GF-D8 (cell line): ENCODE data around the gene ZNF662.
"Not testable (repeated sequence)": the region's sequence is repeated elsewhere in the genome, so short reads cannot be mapped to it uniquely, and the experiment has no call there.

ENCODE experiments used
- DNase-seq: peaks from one replicate; lab custom pipeline; 2025; lab: John Stamatoyannopoulos, UW

Gene ZNF662

DNA sequence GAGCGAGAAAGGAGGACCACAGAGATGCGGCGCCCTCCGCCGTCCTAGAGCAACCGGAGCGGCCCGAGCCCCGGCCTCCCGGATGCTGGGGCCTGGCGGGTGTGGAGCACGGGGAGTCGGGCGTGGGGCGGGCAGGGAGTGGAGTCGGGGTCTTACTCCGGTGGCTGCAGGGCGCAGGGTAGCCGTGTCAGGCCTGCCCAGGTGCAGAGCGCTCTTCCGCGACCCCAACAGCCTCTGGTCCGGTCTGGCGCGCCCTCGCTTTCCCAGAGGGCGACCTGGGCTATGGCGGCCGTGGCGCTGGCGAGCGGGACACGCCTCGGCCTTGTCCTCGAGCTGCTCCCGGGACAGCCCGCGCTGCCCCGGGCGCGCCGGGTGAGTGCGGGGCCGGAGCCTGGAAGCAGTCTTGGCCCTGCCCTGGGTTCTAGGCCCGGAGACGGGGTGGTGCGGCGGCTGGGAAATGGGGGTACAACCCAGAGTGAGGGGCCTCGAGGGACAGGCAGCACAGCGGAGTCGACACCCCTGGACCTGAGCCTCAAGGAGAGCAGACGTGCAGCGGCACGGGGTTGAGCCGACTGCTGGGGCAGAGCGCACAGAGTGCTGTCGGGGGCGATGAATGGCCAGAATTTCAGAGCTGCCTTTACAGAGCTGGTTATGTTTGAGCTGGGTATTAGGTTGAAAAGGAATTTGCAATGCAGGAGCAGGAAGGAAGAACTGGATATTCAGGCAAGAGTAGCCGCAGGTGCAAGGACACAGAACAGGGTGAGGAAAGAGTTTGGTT is at the start of gene ZNF662:
ZNF662 (plus strand) TSS at position 73 of the 778 bp plus-strand sequence. CDS start 1,973 bp downstream, outside the sequence.
- no peak for DNase-seq

- DNase-seq: no peak
These were observed 49.4 kb upstream of the ZNF662 start for GRCh38 chr3:42856544-42856943.

GRCh38 chr3:42864321-42864950 is 41.5 kb upstream of the ZNF662 start:
- no peak for DNase-seq

DNA sequence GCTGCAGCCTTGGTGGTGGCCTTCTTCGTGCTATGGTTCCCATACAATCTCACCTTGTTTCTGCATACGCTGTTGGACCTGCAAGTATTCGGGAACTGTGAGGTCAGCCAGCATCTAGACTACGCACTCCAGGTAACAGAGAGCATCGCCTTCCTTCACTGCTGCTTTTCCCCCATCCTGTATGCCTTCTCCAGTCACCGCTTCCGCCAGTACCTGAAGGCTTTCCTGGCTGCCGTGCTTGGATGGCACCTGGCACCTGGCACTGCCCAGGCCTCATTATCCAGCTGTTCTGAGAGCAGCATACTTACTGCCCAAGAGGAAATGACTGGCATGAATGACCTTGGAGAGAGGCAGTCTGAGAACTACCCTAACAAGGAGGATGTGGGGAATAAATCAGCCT is 40.7 kb upstream of the ZNF662 start:
- DNase-seq: no peak

GRCh38 chr3:42867138-42867537 is 38.8 kb upstream of the ZNF662 start:
- DNase-seq: no peak

DNA sequence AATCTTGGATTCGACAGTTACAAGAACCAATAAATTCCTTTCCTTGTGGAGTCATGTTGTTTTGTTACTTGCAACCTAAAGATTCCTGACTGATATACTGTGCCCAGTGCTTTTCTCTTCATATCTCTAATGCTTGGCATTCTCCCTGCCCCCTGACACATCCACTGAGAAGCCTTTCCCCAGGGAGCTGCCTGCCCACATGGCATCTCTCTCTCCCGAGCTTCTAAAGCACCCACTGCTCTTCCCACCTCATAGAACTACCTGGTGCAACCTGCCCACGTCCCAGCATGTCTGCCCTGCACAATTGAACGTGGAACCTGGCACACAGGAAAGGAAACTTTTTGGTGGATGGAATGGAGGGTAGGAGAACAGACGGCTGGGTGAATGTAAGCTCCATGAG is 37.1 kb upstream of the ZNF662 start:
- no peak for DNase-seq

- DNase-seq: no peak
These were observed 34.2 kb upstream of the ZNF662 start for GRCh38 chr3:42871592-42872196.

- no peak for DNase-seq
These were observed 33.2 kb upstream of the ZNF662 start for GRCh38 chr3:42872718-42873117.

DNA sequence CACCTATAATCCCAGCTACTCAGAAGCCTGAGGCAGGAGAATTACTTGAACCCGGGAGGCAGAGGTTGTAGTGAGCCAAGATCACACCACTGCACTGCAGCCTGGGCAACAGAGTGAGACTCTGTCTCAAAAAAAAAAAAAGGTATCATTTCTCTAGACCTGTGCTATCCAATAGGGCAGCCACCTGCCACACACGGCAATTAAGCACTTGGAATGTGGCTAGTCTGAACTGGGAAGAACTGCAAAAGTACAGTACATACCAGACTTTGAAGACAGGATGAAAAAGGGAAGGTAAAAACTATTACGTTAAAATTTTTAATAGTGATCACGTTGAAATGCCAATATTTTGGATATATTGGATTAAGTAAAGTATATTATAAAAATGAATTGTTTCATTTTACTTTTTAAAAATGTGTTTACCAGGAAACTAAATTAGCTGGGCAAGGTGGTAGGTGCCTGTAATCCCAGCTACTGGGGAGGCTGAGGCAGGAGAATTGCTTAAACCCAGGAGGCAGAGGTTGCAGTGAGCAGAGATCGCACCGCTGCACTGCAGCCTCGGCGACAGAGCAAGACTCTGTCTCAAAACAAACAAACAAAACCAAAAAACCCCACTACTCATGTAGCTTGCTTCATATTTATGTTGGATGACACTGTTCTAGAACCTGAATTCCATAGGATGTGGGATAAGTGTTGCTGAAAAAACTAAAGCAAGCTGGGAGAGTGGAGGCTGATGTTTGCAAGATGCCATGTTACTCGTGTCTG is 32.5 kb upstream of the ZNF662 start:
- DNase-seq: no peak

GRCh38 chr3:42874749-42875148 is 31.2 kb upstream of the ZNF662 start:
- no peak for DNase-seq

- DNase-seq: no peak
These were observed 30.4 kb upstream of the ZNF662 start, which contains the start of gene CYP8B1 for GRCh38 chr3:42875325-42876151. CYP8B1 (minus strand) TSS chr3:42875879; CDS start chr3:42875816, 63 bp downstream.

- no peak for DNase-seq
These were observed 29.5 kb upstream of the ZNF662 start for GRCh38 chr3:42876401-42876800.

DNA sequence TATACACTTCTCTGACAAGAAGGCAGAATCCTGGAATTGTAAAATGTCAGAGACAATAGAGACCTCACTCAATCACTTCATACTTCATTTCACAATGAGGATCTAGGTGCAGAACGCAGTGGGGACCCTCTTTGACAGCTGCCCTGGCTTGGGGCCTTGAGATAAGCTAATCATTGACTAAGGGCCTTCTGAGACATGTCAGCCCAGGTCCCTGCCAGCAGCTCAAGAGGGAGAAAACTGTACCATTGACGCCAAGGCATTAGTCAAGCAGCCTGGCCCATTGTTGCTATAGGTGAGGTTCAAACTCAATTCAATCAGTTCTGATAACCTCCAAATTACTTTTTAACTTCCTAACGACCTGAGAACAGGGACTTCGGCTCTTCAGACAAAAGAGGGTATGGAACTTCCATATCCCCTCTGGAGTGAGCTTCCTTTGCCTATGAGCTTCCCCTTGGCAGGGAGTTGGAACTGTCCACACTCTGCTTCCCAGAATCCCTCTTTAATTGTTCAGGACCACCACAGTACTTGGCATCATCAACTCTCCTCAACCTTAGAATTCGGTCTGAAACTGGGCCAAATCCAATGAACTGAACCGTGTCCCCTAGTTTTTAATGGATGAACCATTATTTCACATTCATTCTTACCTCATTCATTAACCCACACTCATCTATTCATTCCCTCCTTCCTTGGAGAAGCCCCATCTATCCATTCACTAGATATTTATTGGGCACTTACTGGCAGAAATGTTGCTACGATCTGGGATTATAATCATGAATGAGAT is 28.8 kb upstream of the ZNF662 start:
- no peak for DNase-seq

GRCh38 chr3:42877881-42878280 is 28.1 kb upstream of the ZNF662 start:
- DNase-seq: no peak

GRCh38 chr3:42880183-42880582 is 25.8 kb upstream of the ZNF662 start:
- DNase-seq: no peak

- no peak for DNase-seq
These were observed 25.1 kb upstream of the ZNF662 start for GRCh38 chr3:42880601-42881451.

GRCh38 chr3:42883251-42883930 is 22.6 kb upstream of the ZNF662 start:
- not testable (repeated sequence) for DNase-seq

DNA sequence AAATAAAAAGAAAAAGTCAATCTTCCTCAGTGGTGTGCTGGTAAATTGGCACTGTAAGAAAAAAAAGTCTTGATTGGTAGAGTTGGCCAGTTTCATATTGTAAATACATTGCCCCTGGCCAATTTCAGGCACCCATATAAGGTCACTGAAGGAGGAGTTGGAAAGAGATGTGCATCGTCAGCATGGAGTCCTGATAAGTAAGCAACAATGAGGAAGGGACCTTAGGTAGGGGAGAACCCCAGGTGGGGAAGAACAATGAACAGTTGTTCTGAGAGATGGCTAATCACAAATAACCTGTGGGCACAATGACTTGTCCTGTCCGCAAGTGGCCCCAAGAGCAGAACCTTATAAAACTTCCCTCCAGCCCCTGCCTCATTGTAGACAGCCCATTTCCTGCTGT is 21.6 kb upstream of the ZNF662 start:
- no peak for DNase-seq

GRCh38 chr3:42886294-42886822 is 19.6 kb upstream of the ZNF662 start:
- DNase-seq: no peak
